GM12874 (cell line): ENCODE measurements around the gene GRIK4.

Source experiments
- CTCF ChIP-seq: IDR thresholded peaks from 2 replicates; pipeline ENCODE4 v1.5.1; 2011; ENCODE audit warnings: low read depth, mild to moderate bottlenecking, control low read depth, low read length, moderate library complexity; ENCODE audit not compliant: insufficient read depth

The GRIK4 gene

GRCh38 chr11:120707098-120707497 lies 195.6 kb downstream of the GRIK4 start:
- TF ChIP-seq CTCF = no peak

GRCh38 chr11:120707663-120708062 lies 196.1 kb downstream of the GRIK4 start:
- TF ChIP-seq CTCF = no peak

- TF ChIP-seq CTCF = no peak
Observed at GRCh38 chr11:120708511-120709183, 197.1 kb downstream of the GRIK4 start.

GRCh38 chr11:120709808-120710207 lies 198.3 kb downstream of the GRIK4 start:
- no peak for TF ChIP-seq CTCF

- TF ChIP-seq CTCF = no peak
Observed at GRCh38 chr11:120710354-120711131, 199.0 kb downstream of the GRIK4 start.

GRCh38 chr11:120712014-120712413 lies 200.5 kb downstream of the GRIK4 start:
- TF ChIP-seq CTCF = no peak

- TF ChIP-seq CTCF = no peak
Observed at GRCh38 chr11:120712881-120713280, 201.3 kb downstream of the GRIK4 start.
